Stimulated activated CD4-positive, alpha-beta T cell treated with anti-CD3 and anti-CD28 coated beads, Interleukin-4, amount 100 ng/mL, for 24 hours (primary cell): Measurements from ENCODE around the gene BCL7B.
A peak's percentile ranks its signal among the peaks of the same experiment; 100 is the strongest.
"Not testable (repeated sequence)": the region's sequence is repeated elsewhere in the genome, so short reads cannot be mapped to it uniquely, and the experiment has no call there.

Experiments used
- DNase-seq: peaks from one replicate; pipeline ENCODE4 v3.0.0-alpha.2; 2020

Gene BCL7B

DNA sequence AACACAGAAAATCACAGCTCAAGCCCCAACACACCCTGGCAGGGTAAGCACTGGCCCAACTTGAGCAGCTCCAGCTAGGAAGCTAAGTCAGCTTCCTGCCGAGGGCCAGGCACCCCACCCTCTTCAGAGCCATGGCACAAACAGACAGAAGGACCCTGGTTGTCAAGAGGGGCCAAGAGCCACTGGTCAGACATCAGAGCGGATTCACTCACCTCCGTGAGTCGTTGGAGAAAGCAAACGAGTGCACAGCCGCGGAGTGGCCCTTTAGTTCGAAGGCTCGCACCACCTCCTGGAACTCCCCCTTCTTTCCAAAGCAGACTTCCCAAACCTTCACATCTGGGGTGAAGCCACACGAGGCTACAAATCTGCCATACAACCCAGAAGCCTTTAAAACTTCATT is 13.5 kb upstream of the BCL7B start:
- DNase-seq: no peak

DNA sequence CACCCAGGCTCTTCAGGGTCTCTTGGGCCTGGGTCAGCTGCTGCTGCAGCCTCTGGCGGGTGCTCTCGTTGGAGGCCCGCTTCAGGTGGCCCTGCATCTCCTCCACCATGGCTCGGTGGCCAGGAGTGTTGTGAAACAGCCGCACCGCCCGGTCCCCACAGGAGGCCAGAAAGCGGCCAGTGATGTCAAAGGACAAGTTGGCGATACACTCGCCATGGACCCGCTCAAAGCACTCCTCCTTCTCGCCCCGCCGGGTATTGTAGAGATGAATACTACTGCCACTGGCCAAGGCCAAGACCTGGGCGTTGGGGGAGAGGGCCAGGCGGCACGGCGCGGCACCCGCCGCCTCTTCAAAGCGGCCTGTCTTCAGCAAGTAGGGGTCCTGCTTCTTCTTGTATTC is 13.0 kb upstream of the BCL7B start:
- no peak for DNase-seq

DNA sequence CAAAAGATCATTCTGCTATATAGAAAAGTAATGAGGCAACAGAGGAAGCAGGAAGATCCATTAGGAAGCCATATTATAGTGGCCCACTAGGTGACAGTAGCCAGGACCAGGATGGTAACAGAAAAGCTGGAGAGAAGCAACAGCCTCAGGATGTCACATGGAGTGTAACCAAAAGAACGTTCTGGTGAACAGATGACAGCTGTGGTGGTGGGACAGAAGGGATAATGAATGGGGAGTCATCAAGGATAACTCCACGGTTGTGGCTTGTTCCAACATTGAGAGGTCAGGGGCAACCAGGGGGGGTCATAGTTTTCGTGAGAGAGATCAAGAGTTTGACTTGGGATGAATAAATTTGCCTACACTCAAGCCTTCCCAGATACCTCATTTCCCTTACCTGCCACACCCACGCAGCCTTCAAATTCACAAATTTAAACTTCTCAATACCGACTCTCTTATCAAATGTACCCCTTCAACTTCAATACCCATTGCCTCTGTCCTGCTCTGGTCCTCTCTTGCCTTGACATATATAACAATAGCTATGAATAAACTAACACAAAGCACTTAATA is 11.6 kb upstream of the BCL7B start:
- no peak for DNase-seq

- DNase-seq: no peak
Observed at GRCh38 chr7:73567846-73568685, 10.6 kb upstream of the BCL7B start.

GRCh38 chr7:73567140-73567539 is 9.7 kb upstream of the BCL7B start:
- no peak for DNase-seq

- DNase-seq: not testable (repeated sequence)
Observed at GRCh38 chr7:73566431-73566830, 8.9 kb upstream of the BCL7B start.

- no peak for DNase-seq
Observed at GRCh38 chr7:73565675-73566340, 8.3 kb upstream of the BCL7B start.

DNA sequence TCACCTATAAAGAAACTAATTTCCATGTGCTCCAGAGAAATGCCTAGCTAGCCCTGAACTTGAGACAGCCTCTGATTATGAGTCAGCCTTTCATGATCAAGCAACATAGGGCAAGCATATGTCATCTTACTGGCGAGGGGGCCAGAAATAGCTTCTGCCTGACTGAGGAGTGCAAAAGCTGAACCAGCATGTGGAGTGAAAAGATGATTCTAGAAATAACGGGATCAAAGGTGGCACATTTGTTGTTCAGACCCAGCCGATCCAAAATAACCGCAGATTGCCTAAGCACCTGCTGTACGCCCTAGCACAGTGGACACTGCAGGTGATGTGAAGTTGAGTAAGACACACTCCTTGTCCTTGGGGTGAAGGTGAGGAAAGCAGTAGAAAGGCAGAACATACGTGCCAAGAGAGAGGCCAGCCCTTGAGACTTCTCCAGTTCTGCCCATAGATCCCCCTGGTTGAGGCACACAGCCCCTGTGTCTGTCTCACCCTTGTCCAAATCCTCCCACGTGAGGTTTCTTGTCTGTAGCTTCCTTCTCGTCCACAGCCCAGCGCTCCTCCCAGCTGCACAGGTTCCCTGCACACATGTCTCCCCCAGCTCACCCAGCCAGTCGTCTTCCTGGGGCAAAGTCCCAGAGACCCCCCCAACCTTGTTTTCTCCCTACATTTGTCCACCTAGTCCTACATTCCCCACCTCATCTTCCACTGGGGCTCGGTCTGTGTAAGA is 2.8 kb upstream of the BCL7B start:
- DNase-seq: no peak

DNA sequence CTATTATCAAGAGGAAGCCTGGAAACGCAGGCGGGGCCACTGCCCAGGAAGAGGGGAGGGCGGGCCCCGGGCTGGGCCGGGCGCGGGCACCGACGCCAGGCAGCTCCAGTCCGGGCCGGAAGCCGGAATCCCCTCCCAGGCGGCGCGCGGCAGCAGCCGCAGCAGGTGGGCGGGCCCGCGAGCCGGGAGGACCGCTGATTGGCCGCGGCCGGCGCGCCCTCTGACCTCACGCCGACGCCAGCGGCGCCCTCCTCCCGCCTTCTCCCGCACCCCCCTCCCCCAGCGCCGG is 438 bp downstream of the BCL7B start:
- DNase-seq: peak; percentile 90

DNA sequence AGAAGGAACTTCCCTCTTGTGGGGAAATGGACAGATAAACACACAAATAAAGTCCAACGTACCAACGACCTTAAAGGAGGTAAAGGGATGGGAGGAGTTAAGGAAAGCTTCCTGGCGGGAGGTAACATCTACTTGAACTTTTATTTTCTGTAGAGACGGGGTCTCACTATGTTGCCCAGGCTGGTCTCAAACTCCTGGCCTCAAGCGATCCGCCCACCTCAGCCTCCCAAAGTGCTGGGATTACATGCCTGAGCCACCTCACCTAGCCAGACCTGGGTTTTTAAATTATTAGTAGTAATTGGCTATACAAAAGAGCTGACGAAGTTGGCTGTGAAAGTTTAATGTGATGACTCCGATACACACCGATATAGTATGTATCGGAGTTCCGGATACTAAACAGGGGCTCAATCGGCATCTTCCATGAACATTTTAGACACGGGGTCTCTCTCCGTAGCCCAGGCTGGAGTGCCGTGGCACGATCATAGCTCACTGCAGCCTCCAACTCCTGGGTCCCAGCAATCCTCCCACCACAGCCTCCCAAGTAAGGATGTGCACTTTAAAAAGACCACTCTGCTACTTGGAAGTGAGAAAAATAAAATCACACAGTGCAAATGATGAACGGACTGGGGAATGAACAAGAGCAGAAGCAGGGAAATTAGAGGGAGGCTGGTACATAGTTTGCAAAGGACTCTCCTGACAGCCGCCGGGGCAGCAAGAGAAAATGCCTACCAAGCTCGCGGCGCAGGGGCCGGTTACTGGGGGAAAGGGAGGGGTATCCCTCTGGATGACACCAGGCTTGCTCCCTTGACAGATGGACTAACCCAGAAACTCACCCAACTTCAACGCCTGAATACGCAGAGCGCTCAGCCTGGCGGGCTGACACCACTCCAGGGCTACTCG is 1.0 kb downstream of the BCL7B start:
- no peak for DNase-seq

GRCh38 chr7:73555411-73555982 is 2.0 kb downstream of the BCL7B start:
- DNase-seq: no peak

DNA sequence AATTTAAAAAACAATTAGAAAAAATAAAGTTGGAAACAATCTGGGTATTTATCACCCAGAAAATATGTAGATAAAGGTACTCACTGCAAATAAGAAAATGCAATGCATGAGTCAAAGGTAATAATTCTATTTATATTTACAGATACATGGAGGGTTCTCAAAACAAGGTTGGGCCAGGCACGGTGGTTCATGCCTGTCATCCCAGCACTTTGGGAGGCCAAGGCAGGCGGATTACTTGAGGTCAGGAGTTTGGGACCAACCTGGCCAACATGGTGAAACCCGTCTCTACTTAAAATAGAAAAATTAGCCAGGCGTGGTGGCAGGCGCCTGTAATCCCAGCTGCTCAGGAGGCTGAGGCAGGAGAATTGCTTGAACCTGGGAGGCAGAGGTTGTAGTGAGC is 7.4 kb downstream of the BCL7B start:
- not testable (repeated sequence) for DNase-seq

DNA sequence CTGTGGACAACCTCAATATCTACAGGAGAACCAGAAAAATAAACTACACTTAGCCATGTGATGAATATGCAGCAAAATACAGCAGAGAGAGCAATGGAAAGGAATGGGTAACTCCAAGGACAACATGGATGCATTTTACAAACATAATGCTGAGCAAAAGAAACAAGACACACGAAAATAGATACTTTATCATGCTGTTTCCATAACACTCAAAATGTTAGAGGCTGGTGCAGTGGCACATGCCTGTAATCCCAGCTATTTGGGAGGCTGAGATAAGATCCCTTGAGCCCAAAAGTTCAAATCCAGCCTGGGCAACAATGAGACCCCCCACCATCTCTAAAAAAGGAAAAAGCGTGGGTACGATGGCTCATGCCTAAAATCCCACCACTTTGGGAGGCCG is 8.3 kb downstream of the BCL7B start:
- no peak for DNase-seq

- no peak for DNase-seq
Observed at GRCh38 chr7:73547841-73548240, 9.6 kb downstream of the BCL7B start.

DNA sequence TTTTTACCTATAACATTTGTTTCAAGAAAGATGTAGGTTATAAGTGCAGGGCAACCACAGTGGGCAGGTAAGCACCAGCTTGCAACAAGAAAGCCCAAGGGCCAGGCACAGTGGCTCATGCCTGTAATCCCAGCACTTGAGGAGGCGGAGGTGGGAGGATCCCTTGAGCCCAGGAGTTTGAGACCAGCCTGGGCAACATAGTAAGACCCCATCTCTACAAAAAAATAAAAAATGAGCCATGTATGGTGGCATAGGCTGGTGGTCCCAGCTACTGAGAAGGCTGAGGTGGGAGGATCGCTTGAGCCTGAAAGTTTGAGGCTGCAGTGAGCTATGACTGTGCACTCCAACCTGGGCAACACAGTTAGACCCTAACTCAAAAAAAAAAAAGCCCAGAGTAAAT is 12.8 kb downstream of the BCL7B start:
- no peak for DNase-seq

GRCh38 chr7:73541722-73542121 is 15.8 kb downstream of the BCL7B start:
- DNase-seq: no peak

DNA sequence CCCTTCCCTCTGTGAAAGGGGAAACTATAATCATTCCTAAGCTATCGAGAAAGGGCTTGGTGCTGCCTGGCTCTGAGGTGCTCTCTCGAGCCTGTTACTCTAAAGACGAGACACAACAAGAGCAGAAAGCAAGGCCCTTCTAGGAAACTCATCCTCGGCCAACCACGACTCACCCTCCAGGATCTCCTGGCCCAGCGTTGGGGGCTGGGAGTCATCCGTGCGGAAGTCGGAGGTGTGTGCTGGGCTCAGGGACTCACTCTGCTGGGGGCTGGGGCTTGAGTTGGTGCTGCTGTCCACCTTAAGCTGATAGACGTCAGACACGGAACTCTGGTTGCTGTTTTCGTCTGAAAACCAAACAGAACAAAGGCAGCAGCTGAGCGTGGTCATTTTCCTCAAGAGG is 17.8 kb downstream of the BCL7B start:
- DNase-seq: no peak

DNA sequence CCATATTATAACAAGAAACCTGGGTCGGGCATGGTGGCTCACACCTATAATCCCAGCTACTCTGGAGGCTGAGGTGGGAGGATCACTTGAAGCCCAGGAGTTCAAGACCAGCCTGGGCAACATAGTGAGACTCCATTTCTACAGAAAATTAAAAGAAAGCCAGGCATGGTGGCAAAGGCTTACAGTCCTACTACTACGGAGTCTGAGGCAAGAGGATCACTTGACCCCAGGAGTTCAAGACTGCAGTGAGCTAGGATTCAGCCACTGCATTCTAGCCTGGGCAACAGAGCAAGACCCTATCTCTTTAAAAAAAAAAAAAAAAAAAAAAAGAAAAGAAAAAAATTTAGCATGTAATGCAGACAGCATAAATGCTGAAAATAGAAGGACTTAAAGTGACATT is 19.0 kb downstream of the BCL7B start:
- DNase-seq: not testable (repeated sequence)

DNA sequence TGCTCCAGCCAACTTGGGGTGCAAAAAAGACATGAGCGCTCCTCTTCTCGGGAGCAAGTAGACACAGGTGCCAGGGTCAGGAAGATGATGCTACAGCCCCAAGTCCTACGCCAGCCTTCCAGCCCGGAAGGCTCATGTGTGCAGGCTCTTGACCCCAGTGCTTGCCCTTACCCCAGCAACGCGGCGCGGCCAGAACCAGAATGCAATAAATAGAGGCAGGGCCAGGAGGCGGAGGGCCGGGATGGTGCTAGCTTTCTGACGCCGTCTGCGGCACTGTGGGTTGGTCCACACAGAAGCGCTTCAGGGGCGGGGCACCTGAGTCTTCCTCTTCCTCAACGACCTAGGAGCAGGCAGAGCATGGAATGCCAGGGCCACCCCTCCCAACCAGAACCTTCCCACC is 20.4 kb downstream of the BCL7B start:
- no peak for DNase-seq

- no peak for DNase-seq
Observed at GRCh38 chr7:73536479-73536878, 21.0 kb downstream of the BCL7B start.

- not testable (repeated sequence) for DNase-seq
Observed at GRCh38 chr7:73535918-73536317, 21.6 kb downstream of the BCL7B start.

- DNase-seq: no peak
Observed at GRCh38 chr7:73533742-73534141, 23.7 kb downstream of the BCL7B start.
